Ecto neural progenitor cell (in vitro differentiated cells): ENCODE results near the gene NBPF4.
"Not testable (repeated sequence)": the region's sequence is repeated elsewhere in the genome, so short reads cannot be mapped to it uniquely, and the experiment has no call there.

ENCODE experiments used
- DNase-seq: peaks from one replicate; pipeline ENCODE4 v3.0.0-alpha.2; 2018; ENCODE audit warnings: low spot score

Gene NBPF4

DNA sequence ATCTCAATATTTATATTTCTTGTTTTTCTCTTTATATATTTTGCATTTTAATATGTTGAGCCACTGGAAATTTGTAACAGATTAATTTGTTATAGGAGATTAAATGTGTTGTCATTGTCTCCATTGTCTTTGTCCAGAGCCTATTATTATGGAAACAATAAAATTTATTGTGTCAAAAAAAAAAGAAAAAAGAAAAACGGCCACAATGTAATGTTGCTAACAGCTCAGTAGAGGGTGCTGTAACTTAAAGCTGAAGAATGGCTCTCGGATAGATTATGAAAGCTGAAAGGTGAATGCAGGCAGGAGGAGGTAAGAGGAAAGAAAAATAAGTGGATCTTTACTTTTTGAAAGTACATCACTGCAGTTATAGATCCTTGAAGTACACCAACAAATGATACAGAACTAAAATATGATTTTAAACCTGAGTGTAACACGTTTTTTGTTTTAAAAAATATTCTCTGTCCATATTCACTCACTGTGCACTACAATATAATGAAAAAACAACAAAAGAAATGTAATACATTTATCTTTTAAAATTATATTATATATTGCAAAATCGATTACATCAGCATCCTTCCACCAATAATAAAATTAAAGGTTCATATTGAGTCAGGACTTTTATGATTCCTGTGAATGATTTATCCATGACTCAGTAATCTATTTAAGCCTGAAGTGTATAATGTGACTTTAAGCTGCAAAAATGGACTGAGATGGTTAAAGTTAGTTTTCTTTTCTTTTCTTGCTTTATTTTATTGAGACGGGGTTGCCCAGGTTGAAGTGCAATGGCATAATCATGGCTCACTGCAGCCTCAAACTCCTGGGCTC lies 29.0 kb downstream of the NBPF4 start:
- not testable (repeated sequence) for DNase-seq

DNA sequence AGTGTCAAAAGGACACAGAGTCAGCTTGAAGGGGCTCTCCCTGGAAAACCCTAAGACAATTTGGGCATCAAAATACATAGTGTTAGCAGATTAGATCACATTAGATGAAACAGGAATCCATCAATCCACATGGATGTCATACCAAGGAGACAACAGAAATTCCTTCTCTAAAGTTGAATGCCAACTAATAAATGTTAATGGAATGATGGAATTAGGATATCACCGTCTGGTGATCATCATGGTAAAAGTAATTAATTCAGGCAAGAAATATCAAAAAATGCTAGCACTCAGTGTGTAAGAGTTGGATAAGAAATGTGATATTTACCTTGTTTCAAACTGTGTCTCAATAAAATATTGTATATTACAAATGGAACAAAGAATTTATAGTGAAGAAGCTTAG lies 32.9 kb downstream of the NBPF4 start:
- no peak for DNase-seq

DNA sequence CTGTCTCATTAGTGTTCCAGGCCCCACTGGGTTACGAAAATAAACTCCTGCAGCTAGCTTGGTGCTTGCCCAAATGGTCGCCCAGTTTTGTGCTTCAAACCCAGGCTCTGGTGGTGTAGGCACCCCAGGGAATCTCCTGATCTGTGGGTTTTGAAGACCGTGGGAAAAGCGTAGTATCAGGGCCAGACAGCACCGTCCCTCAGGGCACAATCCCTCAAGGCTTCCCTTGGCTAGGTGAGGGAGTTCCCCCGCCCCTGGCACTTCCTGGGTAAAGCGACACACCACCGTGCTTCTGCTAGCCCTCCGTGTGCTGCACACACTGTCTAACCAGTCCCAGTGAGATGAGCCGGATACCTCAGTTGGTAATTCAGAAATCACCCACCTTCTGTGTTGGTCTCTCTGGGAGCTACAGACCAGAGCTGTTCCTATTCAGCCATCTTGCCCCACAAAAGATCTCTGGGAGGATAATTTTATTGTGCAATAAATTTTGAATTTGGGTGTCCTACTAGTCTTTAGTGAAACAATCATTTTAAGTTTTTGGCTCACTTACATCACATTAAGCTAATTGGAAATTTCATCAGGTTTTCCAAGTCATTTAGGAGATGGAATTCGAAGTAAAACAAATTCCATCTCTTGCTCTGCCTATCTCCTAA lies 34.3 kb downstream of the NBPF4 start:
- no peak for DNase-seq

DNA sequence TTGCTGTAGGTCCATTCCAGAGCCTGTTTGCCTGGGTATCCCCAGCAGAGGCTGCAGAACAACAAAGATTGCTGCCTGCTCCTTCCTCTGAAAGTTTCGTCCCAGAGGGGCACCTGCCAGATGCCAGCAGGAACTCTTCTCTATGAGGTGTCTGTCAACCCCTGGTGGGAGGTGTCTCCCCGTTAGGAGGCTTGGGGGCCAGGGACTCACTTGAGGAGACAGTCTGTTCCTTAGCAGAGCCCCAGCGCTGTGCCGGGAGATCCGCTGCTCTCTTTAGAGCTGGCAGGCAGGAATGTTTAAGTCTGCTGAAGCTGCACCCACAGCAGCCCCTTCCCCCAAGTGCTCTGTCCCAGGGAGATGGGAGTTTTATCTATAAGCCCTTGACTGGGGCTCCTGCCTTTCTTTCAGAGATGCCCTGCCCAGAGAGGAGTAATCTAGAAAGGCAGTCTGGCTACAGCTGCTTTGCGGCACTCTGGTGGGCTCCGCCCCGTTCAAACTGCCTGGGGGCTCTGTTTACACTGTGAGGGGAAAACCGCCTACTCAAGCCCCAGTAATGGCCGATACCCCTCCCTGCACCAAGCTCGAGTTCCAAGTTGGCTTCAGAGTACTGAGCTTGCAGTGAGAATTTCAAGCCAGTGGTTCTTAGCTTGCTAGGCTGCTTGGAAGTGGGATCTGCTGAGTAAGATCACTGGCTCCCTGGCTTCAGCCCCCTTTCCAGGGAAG lies 35.0 kb downstream of the NBPF4 start:
- peak; percentile 61 for DNase-seq

DNA sequence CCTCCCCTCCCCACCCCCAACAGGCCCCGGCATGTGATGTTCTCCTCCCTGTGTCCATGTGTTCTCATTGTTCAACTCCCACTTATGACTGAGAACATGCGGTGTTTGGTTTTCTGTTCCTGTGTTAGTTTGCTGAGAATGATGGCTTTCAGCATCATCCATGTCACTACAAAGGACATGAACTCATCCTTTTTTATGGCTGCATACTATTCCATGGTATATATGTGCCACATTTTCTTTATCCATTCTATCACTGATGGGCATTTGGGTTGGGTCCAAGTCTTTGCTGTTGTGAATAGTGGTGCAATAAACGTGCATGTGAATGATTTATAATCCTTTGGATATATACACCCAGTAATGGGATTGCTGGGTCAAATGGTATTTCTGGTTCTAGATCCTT lies 40.3 kb downstream of the NBPF4 start:
- not testable (repeated sequence) for DNase-seq

DNA sequence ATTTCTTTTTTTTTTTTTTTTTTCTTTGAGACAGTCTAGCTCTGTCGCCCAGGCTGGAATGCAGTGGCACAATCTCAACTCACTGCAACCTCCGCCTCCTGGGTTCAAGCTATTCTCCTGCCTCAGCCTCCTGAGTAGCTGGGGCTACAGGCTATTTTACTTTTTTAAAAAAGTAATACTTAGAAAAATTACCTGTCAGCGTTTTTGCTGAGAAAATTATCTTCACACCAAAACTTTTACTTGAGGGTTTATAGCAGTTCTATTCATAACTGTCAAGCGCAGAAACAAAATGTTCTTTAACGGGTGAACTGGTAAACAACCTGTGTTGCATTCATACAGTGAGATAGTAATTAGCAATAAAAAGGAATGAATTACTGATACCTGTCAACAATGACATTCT lies 42.2 kb downstream of the NBPF4 start:
- DNase-seq = no peak

DNA sequence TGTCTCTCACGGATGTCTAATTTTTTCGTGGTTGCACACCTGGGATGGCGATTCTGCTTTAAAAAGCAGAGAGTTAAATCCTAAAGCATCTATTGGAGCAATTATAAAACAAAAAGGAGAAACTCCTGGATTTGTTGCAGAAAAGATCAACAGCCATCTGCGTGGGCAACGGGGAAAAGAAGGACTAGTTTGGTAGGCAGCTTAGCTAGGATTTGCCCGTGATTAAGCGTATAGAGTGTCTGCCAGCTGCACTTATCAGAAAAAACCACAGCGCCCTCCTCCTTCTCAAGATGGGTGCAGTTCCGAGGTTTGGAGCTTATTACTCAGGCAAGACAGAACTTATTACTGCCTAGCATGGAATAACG lies 43.2 kb downstream of the NBPF4 start:
- DNase-seq = peak; percentile 43

DNA sequence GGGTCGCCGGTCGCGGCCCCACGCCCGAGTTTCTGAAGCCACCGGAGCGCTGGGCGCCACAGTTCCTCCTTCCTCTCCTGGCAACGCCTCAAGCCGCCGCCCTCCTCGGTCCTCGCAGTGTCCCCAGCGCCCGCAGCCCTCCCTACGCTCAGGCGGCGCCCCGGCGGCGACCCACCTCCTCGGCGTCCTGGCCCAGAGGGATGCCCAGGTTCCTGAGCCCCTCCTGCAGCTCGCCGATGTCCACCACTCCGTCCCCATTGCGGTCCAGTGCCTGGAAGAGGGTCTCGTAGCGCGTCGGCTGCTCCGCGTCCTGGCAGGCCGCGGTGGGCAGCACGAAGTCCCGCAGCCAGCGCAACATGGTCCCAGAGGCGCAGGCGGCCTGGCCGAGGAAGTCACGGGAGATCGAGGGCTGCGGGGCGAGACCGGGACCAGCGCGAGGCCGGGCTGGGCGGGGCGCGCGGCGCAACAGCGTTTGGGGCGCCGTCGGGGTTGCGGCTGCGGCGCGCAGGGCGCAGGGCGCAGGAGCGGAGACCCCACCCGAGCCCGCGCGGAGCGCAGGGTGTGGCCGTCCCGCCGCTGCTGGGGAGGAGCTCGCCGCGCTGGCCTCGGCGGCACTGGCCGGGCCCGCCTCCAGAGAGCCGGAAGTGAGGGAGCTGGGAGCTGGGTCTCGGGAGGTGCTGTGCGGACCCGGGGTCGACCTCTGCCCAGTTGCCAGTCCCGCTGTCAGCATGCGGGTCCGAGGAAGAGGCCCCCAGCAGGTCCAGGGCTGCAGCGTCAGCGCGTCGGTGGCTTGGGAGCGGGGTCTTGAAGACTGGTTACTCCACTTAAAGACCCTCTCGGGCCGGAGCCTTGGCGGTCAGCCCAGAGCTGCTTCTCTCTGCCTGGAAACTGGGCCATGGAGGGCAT lies 43.8 kb downstream of the NBPF4 start, which contains the start of gene SLC25A24:
Gene SLC25A24, minus strand, starts transcription at position 563 of the 906 bp plus-strand sequence. Its CDS starts 205 bp downstream, at position 358.
- peak; percentile 85 for DNase-seq

DNA sequence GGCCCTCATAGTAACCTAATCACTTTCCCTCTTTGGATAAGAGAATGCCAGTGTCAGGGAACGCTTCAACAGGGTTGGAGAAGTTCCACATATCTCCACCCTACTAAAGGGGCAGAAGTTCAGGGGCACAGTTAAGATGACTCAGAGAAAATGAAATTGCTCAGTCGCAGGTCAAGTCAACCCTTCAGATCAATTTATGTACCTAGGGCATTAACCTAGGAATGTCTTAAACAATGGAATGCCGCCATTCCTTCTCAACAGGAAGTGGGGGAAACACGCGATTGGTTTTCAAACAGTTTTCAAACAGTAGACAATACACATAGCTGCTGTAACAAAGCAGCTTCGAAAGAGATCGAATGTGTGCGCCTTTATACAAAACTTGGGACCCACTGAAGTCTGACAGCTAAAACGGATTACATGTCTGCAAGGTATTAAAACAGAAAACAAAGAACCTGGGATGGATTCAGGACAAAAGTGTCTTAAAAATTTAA lies 44.6 kb downstream of the NBPF4 start:
- no peak for DNase-seq

GRCh38 chr1:108194051-108194450 lies 49.8 kb downstream of the NBPF4 start:
- DNase-seq = no peak

DNA sequence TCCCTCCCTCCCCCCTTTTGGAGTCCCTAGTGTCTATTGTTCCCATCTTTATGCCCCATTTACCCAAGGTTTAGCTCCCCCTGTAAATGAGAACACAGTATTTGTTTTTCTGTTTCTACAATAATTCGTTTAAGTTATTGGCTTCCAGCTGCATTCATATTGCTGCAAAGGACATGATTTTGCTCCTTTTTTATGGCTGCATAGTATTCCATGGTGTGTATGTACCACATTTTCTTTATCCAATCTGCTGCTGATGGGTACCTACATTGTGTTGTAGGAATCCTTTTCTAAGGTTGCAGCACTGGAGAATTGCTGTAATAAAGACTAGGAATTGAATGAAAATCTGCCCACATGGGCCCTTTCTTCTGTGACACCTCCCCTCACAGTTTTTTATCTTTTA lies 50.5 kb downstream of the NBPF4 start:
- DNase-seq = no peak

GRCh38 chr1:108192581-108192980 lies 51.3 kb downstream of the NBPF4 start:
- DNase-seq = no peak

GRCh38 chr1:108190686-108191416 lies 53.0 kb downstream of the NBPF4 start:
- DNase-seq = no peak

- DNase-seq = no peak
These were observed 53.8 kb downstream of the NBPF4 start for GRCh38 chr1:108190001-108190634.

DNA sequence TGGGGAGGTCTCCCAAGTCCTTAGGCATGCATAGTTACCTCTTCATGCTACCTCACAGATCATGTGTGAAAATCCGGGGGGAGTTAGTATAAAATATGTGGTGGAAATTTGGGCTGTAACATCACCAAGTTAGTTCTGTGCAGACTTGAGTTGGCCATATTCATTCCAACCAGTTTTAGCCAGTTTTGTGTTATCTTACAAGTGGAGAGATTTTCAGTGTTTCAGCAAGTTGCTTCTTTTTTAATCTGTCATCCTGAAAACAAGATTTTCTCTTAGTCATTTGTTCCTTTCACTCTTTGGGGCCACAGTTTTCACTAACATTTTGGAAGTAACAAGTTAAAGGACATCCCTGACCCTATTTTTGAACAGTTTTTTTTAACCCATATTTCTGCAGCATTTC lies 55.1 kb downstream of the NBPF4 start:
- no peak for DNase-seq

DNA sequence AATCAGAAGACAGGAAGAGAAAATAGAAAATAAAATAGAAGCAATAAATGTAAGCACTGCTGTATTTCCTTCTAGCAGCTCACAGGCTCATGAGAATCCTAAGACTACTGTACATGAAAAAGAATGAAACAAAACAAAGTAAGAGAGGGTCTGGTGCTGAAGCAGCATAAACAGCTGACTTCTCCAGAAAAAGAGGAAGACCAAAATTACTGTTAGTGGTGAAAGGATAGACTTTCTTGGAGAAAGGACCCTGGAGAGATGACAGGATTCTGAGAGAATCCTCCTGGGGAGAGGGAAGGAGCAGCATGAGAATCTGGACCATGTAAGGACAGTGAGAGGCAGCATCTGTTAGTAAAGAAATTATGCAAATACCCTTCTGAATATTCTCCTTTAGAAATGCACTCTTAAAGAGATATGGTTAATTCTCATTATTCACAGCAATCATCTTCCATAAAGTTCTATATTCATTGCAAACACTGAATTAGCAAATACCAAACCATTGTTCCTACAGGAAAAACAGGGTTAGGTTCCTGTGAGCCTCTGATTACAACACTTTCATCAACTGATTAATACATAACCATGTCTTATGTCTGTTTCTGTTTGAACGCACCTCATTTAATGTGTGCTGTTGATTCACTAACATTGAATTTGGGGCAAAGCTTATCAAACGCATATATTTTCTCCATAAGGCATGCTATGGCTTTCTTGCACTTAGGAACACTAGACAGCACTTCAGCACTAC lies 60.7 kb downstream of the NBPF4 start:
- DNase-seq = no peak

GRCh38 chr1:108179018-108179417 lies 64.9 kb downstream of the NBPF4 start:
- no peak for DNase-seq
